AG08396 (cell line): ENCODE results near the gene SDR42E1.
"Not testable (repeated sequence)": the region's sequence is repeated elsewhere in the genome, so short reads cannot be mapped to it uniquely, and the experiment has no call there.

Source experiments
- DNase-seq: peaks from one replicate; pipeline ENCODE4 v3.0.0; 2012; ENCODE audit warnings: low spot score, mixed read lengths

SDR42E1 gene

DNA sequence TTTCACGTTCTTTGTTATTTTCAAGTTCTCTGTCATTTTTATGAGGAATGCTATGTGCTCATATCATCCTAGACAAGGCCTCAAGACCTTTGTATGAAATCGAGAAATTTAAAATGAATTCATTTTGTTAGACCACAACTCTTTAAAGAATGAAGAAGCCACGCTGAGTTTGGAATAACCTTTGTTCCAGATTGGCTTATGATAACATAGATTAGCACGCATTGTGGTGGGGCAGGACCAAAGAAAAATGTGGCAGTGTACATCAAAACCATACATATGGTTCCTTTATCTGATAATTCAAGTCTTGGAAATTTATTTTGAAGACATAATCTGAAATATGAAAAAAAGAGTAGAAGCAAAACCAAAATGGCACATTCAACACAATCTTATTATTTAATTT is 26.0 kb upstream of the SDR42E1 start:
- no peak for DNase-seq

DNA sequence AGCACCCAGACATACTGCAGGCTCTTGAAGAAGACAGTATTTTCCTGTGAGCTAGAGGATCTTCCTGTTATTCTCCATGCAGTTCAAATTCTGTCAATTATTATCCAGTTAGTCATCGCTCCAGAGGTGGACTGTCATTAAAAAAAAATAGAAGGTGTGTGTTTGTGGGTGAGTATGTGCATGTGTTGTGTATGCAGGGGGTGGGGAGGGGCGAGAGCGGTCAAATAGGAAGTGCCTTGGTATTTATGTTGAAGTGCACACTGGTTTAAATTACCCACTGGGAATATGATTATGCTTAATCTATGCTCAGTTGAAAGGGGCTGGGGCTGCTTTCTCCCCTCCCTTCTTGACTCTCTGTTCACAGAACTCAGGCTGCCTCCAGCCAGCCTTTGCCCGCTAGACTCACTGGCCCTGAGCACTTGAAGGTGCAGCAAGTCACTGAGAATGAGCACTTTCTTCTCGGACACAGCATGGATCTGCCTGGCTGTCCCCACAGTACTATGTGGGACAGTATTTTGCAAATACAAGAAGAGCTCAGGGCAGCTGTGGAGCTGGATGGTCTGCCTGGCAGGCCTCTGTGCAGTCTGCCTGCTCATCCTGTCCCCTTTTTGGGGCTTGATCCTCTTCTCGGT is 23.8 kb upstream of the SDR42E1 start, which contains the start of gene HSD17B2:
Gene HSD17B2, plus strand, starts transcription at position 273 of the 632 bp plus-strand sequence. Its CDS starts 172 bp downstream, at position 445.
- DNase-seq = no peak

DNA sequence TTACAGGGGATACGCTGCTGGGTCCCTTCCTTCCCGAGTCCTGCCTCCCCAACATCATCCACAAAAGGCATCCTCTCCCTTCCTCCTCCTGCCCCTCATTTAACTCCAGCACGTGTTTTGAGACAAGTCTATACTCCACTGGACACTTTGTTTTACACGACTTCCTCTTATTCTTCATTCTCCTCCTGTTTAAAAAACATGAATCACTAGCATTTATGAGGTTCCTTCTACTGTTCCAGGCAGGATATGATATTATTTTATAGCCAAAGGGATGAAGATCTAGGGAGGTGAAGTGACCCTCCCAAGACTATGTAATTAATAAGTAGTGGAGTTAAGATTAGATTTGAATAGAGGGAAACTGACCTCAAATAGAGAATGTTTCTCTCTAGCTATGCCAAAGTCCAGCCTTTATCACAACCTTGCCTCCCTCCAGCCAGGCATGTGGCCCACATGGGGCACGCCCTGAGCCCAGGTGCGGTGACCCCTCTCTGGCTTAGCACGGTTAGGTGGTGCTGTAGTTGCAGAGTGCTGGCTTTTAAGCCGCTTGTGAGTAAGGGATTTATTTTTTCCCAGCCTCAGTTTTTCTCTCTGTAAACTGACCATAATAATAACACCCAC is 22.5 kb upstream of the SDR42E1 start:
- DNase-seq = no peak

DNA sequence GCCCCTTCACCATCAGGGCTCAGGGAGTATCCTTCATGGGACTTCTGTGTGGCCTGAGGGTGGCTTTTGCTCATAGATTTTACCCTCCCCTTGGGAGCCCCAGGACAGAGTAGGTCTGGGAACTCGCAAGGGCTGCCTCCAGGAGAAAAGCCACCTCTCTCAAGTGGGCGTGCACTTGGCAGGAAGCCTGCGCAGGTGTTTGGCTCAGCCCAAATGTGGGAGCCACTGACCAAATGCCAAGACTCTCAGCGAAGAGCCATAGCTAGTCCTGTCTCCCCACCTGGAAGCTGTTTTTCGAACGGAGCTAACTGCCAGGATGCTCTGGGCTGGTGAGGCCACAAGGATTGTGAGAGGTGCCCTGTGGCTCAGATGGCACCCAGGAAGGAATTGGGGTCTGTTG is 21.7 kb upstream of the SDR42E1 start:
- no peak for DNase-seq

DNA sequence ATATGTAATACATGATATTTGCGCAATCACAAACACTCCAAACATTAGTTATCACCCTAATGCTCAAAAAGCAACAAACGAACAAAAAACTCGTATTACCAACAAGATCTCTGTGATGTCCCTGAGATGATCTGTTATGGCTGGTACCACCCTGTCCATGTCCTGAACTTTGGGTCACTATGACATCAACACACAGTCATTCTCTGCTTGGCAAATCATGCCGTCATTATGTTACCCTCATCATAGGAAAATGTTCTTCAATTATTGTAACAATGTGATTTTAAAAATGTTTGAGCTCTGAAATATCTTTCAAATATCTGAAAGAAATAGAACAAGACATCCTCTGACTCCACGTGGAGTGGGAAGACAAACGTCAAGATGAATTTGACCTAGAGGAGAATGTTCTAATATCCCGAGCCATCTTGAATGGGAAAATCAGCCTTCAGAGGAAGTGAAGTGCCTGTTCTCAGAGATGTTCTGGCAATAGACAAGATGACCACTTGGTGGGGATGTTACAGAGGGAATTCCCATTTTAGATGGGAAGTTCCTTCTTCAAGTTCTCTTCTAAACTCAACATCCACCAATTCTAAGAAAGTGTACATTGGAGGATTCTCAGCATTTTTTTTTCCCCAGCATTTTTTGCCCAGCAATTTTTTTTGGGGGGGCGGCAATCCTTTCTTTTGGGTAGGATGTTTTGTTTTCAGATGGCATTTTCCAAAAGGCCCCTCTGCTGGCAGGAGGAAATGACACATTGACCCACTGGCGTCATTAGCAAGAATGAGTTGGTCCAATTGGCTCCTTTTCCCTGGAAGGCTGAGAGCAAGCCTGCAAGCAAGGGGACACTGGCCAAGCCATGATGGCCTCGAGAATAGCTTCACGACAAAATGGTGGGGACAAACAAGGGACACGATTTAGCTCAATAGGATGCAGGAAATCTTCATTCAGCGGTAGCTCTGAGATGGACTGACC is 20.1 kb upstream of the SDR42E1 start:
- DNase-seq = peak; percentile 65

DNA sequence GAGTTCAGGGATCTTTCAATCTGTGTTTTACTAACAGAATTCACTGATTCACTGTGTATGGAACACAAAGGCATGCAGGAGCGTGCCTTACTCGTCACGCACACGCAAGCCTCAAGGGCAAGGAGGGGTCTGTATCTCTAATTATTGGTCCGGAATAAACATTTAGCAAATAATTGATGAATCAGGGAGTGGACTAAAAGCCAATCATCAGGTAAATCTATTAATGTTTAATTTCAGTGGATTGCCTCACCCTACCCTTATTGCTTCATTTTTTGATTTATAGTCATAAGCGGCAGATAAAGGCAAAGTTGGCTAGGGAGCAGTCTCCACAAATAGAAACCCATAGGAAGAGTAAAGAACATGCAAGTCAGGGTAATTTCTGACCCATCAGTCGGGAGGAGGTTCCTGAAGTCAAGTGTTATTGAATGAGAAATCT is 16.4 kb upstream of the SDR42E1 start:
- no peak for DNase-seq

DNA sequence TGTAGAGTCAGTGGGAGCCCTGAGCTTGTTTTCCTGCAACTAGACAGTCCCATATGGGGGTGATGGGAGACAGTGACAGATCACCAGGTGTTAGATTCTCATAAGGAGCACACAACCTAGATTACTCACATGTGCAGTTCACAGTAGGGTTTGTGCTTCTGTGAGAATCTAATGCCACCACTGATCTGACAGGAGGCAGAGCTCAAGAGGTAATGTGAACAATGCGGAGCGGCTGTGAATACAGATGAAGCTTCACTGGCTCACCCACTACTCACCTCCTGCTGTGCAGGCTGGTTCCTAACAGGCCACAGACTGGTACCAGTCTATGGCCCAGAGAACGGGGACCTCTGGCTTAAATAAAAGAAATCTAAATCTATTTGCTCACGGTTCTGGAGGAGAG is 13.6 kb upstream of the SDR42E1 start:
- no peak for DNase-seq

DNA sequence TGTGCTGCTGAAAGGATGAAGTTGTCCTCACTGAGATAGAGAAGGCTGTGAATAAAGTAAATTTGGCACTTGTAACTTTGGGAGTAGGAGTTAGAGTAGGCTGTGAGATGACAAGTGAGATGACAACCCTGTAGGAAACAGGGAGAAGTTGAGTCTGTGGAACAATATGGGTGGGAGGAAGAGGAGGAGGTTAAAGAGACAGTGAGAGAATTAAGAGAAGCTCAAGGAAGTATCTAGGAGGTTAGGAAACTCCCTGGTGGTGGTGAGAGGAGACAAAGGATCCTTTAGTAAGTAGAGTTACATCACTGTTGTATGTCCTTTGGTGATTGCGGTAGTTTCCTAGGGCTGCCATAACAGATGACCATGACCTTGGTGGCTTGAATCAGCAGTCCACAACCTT is 13.0 kb upstream of the SDR42E1 start:
- no peak for DNase-seq

DNA sequence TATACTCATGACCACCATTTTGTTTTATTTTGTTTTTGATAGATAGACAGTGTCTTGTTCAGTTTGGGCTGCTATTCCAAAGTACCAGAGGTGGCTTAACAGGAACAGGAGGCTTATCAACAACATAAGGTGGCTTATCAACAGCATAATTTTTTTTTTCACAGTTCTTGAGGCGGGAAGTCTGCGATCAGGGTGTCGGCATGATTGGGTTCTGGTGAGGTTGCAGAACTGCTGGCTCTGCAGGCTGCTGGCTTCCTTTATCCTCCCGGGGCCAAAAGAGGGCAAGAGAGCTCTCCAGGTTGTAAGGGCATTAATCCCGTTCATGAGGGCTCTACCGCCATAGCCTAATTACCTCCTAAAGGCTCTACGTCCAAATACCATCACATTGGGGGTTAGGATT is 11.9 kb upstream of the SDR42E1 start:
- DNase-seq = no peak

DNA sequence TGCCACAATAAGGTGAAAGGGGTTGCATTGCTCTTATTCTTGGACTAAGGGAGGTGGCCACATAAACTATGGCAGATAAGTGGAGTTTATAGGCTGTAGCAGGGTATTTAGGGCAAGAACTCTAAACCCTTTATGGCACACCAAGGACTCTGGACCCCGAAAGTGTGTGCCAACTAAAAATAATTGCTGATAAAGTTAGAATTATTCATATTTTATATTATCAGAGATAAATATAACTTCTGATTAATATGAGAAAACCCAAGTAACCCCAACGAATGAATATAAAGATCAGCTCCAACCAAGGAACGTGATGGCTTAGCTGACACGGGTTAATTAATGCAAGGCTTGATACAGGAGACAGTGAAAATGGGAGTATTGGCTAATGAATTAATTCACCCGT is 8.8 kb upstream of the SDR42E1 start:
- DNase-seq = no peak

DNA sequence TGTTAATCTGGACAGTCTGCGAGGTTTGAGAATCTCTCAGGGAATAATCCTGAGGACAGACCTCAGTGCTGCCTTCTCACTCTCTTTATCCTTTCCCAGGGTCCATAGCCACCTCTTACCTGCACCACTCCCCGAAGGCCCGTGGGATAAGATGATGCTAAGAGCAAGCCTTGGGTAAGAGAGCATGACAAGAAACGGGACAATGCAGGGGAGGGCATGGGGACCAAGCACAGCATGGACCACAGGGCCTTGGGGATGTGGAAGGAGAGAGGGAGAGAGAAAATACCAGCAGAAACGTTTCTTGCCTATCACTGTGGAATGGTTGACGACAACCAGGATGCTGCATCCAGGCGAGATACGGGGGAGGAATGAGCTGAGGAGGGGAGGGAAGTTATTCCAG is 8.3 kb upstream of the SDR42E1 start:
- DNase-seq = no peak

DNA sequence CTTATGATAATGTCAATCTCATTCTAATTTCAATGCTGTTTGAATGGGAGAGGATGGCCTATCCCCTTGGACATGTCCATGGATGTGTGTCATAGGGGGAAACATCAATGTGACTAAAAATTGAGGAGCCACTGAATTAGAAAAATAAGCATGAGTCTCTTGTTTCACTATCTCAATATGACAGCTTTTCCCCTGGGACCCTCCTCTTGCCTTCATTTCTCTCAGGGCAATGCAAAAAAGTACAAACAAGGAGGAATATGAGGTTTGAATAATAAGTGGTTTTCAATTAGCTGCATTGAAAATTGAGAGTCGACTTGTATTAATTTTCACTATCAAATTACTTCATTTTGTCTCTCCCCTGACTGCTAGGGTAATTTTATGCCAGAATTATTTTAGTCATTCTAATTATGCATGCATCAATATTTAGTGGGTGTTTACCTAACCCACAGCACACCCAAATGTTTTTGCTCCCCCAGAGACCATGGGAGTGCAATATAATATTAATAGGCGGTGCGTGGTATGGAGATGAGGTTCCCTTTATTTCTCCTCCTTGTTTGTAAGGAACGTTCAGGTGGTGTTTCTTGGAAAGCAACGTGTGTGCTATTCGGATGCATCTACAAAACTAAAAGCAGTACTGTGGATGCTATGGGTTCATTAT is 6.8 kb upstream of the SDR42E1 start:
- no peak for DNase-seq

DNA sequence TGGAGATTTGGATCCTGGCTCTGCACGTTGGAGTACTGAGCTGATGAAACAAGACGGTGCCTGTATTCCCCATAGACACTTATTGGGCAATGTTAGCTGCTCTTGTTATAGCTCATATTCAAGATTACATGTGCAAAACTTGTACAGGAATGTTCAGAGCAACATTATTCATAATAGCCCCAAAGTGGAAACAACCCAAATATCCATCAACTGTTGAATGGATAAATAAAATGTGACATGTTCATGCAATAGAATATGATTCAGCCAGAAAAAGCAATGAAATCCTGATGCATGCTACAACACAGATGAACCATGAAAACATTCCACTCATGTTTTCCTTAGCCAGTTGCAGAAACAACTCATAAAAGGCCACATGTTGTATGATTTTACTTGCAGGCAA is 5.7 kb upstream of the SDR42E1 start:
- DNase-seq = no peak

DNA sequence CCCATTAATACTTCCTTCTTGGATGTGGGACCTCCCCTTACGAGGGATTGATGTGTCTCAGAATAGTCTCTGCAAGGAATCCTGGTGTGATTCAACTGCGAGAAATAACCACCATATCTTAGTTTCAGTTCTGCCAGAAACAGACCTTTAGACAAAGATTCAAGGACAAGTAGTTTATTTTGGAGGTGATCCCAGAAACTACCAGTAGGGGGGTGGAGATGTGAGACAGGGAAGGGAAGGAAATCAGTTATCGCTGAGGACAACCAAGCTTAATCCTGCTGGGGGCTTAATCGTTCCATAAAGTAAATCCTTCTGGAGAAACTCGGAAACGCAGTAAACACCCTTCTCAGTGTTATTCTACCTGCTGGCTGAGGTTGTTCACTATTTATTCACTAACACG is 5.0 kb upstream of the SDR42E1 start:
- DNase-seq = no peak

DNA sequence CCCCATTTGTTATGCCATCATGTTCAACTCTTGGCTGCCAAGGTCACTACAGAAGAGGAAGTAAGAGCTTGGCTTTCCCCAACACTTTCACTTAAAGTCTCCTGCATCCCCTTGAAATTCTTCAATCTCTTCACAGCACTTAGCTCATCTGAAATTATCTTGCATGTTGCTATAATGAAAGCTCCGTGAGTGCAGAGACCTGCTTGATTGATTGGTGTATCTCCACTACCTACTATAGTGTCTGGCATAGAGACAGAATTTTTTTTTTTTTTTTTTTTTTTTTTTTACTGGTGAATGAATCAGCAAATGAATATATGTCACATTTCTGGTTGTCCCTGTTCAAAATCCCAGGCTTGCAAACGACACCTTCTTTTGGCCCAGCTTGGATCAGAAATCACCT is 1.9 kb upstream of the SDR42E1 start:
- no peak for DNase-seq

DNA sequence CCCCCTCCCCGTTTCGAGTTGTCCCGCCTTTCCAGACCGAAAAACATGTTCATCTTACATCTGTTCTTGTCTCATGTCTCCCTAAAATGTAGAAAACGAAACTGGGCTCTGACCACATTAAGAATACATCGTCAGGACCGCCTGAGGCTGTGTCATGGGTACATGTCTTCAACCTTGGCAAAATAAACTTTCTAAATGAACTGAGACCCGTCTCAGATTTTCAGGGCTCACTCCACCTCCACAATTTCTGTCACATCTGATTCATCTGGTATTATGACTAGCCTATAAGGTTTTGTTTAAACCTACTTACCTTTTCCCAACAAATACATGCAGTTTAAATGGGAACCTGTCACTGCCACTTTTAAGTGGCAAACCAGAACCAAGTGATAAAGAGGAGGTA is 621 bp downstream of the SDR42E1 start:
- DNase-seq = no peak

DNA sequence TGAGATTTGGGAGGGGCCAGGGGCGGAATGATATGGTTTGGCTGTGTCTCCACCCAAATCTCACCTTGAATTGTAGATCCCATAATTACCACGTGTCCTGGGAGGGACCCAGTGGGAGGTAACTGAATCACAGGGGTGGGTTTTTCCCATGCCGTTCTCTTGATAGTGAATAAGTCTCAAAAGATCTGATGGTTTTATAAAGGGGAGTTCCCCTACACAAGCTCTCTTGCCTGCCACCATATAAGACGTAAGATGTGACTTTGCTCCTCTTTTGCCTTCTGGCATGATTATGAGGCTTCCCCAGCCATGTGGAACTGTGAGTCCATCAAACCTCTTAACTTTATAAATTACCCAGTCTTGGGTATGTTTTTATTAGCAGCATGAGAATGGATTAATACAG is 1.5 kb downstream of the SDR42E1 start:
- DNase-seq = not testable (repeated sequence)

DNA sequence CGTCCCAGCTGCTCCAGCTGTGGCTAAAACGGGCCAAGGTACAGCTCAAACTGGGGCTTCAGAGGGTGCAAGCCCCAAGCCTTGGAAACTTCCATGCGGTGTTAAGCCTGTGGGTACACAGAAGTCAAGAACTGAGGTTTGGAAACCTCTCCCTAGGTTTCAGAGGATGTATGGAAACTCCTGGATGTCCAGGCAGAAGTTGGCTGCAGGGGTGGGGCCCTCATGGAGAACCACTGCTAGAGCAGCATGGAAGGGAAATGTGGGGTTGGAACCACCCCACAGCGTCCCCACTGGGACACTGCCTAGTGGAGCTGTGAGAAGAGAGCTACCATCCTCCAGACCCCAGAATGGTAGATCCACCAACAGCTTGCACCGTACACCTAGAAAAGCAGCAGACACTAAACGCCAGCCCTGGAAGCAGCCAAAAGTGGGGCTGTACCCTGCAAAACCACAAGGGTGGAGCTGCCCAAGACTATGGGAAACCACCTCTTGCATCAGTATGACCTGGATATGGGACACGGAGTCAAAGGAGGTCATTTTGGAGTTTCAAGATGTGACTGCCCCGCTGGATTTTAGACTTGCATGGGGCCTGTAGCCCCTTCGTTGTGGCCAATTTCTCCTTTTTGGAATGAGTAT is 2.2 kb downstream of the SDR42E1 start:
- DNase-seq = no peak

DNA sequence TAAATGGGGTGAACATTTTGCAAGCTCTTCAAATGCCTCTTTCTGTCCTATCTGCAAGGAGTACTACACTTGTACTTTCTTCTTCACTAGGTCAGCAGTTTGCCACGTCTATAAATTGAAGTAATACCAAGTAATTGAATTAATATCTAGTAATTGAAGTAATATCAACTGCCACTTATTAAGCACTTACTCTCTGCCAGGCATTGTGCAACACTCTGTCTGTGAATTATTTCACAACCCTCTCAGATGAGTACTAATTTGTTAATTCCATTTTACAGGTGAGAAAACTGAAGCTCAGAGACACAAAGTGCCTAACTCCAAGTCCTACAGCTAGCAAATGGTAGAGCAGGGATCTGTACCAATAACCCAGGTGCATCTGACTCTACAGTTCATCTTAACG is 4.1 kb downstream of the SDR42E1 start:
- no peak for DNase-seq

DNA sequence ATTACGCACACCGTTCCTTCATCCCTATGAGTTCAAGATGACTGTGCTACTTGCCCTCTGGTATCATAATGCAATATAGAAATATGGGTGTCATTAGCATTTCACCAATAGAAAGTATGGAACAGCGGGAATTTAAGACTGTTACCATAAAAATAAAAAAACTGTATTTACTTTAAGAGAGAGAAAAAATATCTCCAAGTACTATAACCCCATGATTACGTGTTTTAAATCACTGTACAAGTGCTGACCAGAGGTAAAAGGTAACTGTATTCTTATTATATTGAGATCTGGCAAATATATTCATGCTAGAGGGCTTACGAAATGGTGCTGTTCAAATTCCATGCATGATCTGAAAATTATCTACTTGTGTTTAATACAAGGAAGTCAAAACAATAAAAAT is 5.2 kb downstream of the SDR42E1 start:
- no peak for DNase-seq

DNA sequence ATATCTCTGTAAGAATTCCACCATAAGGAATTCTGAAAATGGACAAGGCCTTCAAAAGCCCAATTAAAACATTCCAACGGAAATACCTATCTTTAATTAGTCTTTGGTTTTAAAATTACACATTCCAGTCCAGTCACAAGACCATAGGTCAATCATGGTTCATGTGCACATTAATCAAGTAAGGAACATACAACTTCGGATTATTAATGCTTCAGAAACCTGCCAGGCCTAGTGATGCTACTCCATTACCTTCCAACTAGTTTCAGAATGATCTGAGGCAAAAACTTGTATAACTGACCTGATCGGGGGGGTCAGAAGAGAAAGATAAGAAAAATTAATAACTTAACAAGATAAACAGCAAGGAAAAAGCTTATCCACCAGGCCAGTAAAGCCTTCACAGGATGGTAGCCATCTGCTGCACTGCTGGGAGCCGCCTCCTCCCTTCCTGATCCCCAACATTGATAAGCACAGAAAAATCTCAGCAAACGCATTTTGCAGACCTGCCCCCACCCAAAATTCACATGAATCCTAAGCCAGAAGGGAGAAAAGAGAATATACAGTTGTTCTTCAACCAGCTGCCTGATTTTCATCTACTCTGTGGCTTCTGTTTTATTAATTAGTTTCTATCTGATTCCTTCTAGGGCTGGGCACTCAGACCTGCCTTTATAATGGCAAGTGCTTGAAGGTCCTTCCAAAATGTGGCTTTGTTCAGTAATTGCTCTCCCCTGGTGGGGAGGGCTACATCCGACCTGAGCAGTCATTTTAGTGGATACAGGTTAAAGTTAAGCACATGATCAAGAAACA is 6.0 kb downstream of the SDR42E1 start:
- no peak for DNase-seq
